HepG2 (cell line): ENCODE results near the gene WASF1. TPM values are rescaled to one million over a fixed set of nuclear protein-coding genes. Genes with fewer than 3 reads are reported as not detected.

ENCODE experiments used
- ATAC-seq: fragments of 200-7000 bp; cut with Tn5 transposase; 3 replicates; pipeline ENCODE4 v1.9.1; 2020; ENCODE audit warnings: mild to moderate bottlenecking, moderate library complexity
- BruUV-seq: library from RNA; stranded (reverse); fragments of 400-500 nt; replicated peaks from 2 replicates; lab custom pipeline; 2021; lab: Mats Ljungman, UMichigan
- CTCF ChIA-PET: fragments of 300-600 bp; formaldehyde crosslinking; extraction: SDS; loops from one replicate; lab custom pipeline; 2021; ENCODE audit warnings: low total read pairs, inconsistent platforms, low intra/inter-chr PET ratio; lab: Yijun Ruan, JAX
- POLR2A ChIA-PET: fragments of 350-600 bp; sonication (Branson Sonifier 250); formaldehyde crosslinking; loops from one replicate; lab custom pipeline; 2020; ENCODE audit warnings: antibody characterized with exemption, inconsistent platforms; lab: Yijun Ruan, JAX
- DNase-seq: peaks from one replicate; pipeline ENCODE4 v3.0.0-alpha.2; 2015; ENCODE audit warnings: low spot score
- FAIRE-seq: peaks from 3 replicates; lab custom pipeline; 2011; peaks lifted over from hg19 to GRCh38; lab: Jason Lieb, UNC
- H2AFZ ChIP-seq: one replicate; pipeline ENCODE4 v1.6.1; 2011; ENCODE audit warnings: low read length, inconsistent platforms
- H3K27ac ChIP-seq: fragments of 300-600 bp; 3 replicates; pipeline ENCODE4 v1.8.0; 2011; ENCODE audit warnings: mixed run types, mild to moderate bottlenecking, mixed read lengths, low read length, inconsistent platforms; ENCODE audit not compliant: insufficient read depth; ENCODE audit errors: extremely low read length
- H3K27me3 ChIP-seq, 2 experiments: fragments of 200-600 bp in 1 of 2; 2 replicates in 1 of 2; 3 replicates in 1 of 2; pipeline versions ENCODE4 v1.6.0 to v1.8.0; 2011; ENCODE audit warnings: low read length in 2 of 2, mild to moderate bottlenecking in 2 of 2, moderate library complexity in 2 of 2, inconsistent platforms in 1 of 2; ENCODE audit not compliant: insufficient read depth in 2 of 2, control insufficient read depth in 1 of 2
- H3K36me3 ChIP-seq, 2 experiments: fragments of 200-600 bp in 1 of 2; replicated peaks in 1 of 2; 2 replicates in 1 of 2; 3 replicates in 1 of 2; pipeline versions ENCODE4 v1.5.1 to v1.8.0; 2011; ENCODE audit warnings: low read length in 2 of 2, inconsistent platforms in 1 of 2; ENCODE audit not compliant: insufficient read depth in 2 of 2, control insufficient read depth in 1 of 2
- H3K4me1 ChIP-seq: 2 replicates; pipeline ENCODE4 v1.5.1; 2012; ENCODE audit warnings: low read length, inconsistent platforms; ENCODE audit not compliant: insufficient read depth
- H3K4me2 ChIP-seq: 2 replicates; pipeline ENCODE4 v1.6.0; 2011; ENCODE audit warnings: low read depth, low read length, inconsistent platforms
- H3K4me3 ChIP-seq, 3 experiments: fragments of 200-600 bp in 1 of 3; sonication (generic), shearing (Covaris generic) in 1 of 3; replicated peaks in 1 of 3; 2 replicates each; pipeline ENCODE4 v1.5.1; 2011 to 2016; ENCODE audit warnings: low read length in 3 of 3, inconsistent platforms in 2 of 3, low read depth in 2 of 3, mild to moderate bottlenecking in 2 of 3, control low read depth in 1 of 3, mixed read lengths in 1 of 3; ENCODE audit not compliant: insufficient read depth in 1 of 3
- H3K79me2 ChIP-seq: one replicate; pipeline ENCODE4 v1.6.1; 2011; ENCODE audit warnings: low read length, inconsistent platforms; ENCODE audit not compliant: insufficient read depth
- H3K9ac ChIP-seq: 2 replicates; pipeline ENCODE4 v1.6.0; 2011; ENCODE audit warnings: mild to moderate bottlenecking, low read depth, low read length, inconsistent platforms; ENCODE audit not compliant: insufficient read depth
- H3K9me3 ChIP-seq: 2 replicates; pipeline ENCODE4 v1.5.1; 2012; ENCODE audit warnings: mild to moderate bottlenecking, low read length
- H4K20me1 ChIP-seq: 2 replicates; pipeline ENCODE4 v1.6.0; 2011; ENCODE audit warnings: inconsistent platforms, mild to moderate bottlenecking, low read length, moderate library complexity; ENCODE audit not compliant: insufficient read depth
- KAT2B ChIP-seq: fragments of 150-350 bp; IDR thresholded peaks from 2 replicates; pipeline ENCODE4 v1.6.1; 2014; ENCODE audit warnings: low read depth, low read length, borderline replicate concordance
- MYC ChIP-seq: sonication (generic); formaldehyde crosslinking; IDR thresholded peaks from 2 replicates; pipeline ENCODE4 v1.9.0; 2021; ENCODE audit warnings: missing genetic modification reagents, borderline replicate concordance
- RBAK ChIP-seq: sonication (generic); formaldehyde crosslinking; IDR thresholded peaks from 2 replicates; pipeline ENCODE4 v1.5.1; 2020; ENCODE audit warnings: mild to moderate bottlenecking, missing genetic modification reagents
- TCF7 ChIP-seq: sonication (generic); IDR thresholded peaks from 2 replicates; pipeline ENCODE4 v1.6.1; 2016; ENCODE audit warnings: antibody characterized with exemption, low read depth
- ZFX ChIP-seq: sonication (generic); formaldehyde crosslinking; IDR thresholded peaks from 2 replicates; pipeline ENCODE4 v1.4.0; 2020; ENCODE audit warnings: mild to moderate bottlenecking, low read depth, missing genetic modification reagents, moderate library complexity
- ZNF547 ChIP-seq: sonication (generic); formaldehyde crosslinking; IDR thresholded peaks from 2 replicates; pipeline ENCODE4 v1.5.1; 2020; ENCODE audit warnings: mild to moderate bottlenecking, missing genetic modification reagents
- ZNF720 ChIP-seq: sonication (generic); formaldehyde crosslinking; IDR thresholded peaks from 2 replicates; pipeline ENCODE4 v1.4.0; 2020; ENCODE audit warnings: missing genetic modification reagents
- WGBS: methylation state at CpG from one replicate; pipeline ENCODE4 v1.1.6; 2017; ENCODE audit warnings: low lambda C conversion rate; 5-methylcytosine and 5-hydroxymethylcytosine counted together
- in situ Hi-C: cut with HindIII; loops from 2 replicates; pipeline ENCODE4 v1.10.0; 2017; ENCODE audit warnings: low pct_unique_long_range_greater_than_20kb; ENCODE audit not compliant: extremely low pct_ligation_motif_present
- intact Hi-C: fragments of 100-400 bp; cut with micrococcal nuclease; formaldehyde crosslinking; loops from one replicate; pipeline ENCODE4 v1.10.0; 2022; ENCODE audit not compliant: unreplicated experiment
- polyA plus RNA-seq, 8 experiments: library from polyadenylated mRNA; depleted of rRNA in 3 of 8; stranded (reverse) in 7 of 8; unstranded in 1 of 8; fragments of >200 nt; fragmentation: Illumina TruSeq in 4 of 8; extraction: Trizol in 4 of 8; gene quantifications; 2 replicates each; pipeline versions ENCODE4 v1.2.1 to v1.2.3, GENCODE V29; 2011 to 2016; ENCODE audit warnings: low read depth in 4 of 8, missing spikeins in 1 of 8, mixed read lengths in 1 of 8; ENCODE audit not compliant: insufficient read depth in 1 of 8
- total RNA-seq, 5 experiments: library from RNA; depleted of rRNA; stranded (reverse); fragments of >200 nt; fragmentation: Illumina TruSeq; extraction: Trizol; gene quantifications; 2 replicates each; pipeline ENCODE4 v1.2.3, GENCODE V29; 2016; ENCODE audit warnings: low read depth in 1 of 5
- TF ChIP-seq, protein P1 (sequence below): sonication (generic); formaldehyde crosslinking; IDR thresholded peaks from 2 replicates; pipeline ENCODE4 v1.8.0; 2022; ENCODE audit warnings: missing genetic modification reagents, low read depth, mild to moderate bottlenecking, borderline replicate concordance
- TF ChIP-seq, protein P2 (sequence below): sonication (generic); formaldehyde crosslinking; IDR thresholded peaks from 2 replicates; pipeline ENCODE4 v1.4.0; 2020; ENCODE audit warnings: missing genetic modification reagents, borderline replicate concordance

The WASF1 gene
- total and polyA plus RNA-seq, 2 of the 13 experiments (the other 11 are each of a cell fraction or from before 2014, with no cell fraction given) = 8.5 to 17.3 TPM

- FAIRE-seq (no peak), ATAC-seq (no peak)
- BruUV-seq = no TSS peak
- no peaks in the 10 kb centered on the region for H3K36me3 ChIP-seq
- no peaks in the 10 kb centered on the region for H3K9me3 ChIP-seq
- H3K9ac ChIP-seq = no peak overlapping the region
- CTCF ChIA-PET = no interaction called here
- H3K4me1 ChIP-seq = no peaks in the 10 kb centered on the region
- H2AFZ ChIP-seq = no peak overlapping the region
- in situ Hi-C loops = no loop called here
- peaks cover 4 to 38% of the 10 kb centered on the region in 2 experiments; a peak in 3 of 5 replicates for H3K27me3 ChIP-seq
- no peak overlapping the region for H3K4me2 ChIP-seq
- 18% methylated on average over 8 of the region's 8 CpGs for WGBS
- no peak overlapping the region for H3K4me3 ChIP-seq
- no peak overlapping the region for H3K27ac ChIP-seq
- TF ChIP-seq, protein P1, sequence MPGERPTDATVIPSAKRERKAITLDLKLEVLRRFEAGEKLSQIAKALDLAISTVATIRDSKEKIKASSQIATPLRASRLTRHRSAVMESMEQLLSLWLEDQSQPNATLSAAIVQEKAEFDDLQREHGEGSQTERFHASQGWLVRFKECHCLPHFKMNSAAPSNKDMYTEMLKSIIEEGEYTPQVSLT (CRISPR knock-in tag) = no peak
- TF ChIP-seq MYC (CRISPR knock-in tag) = no peak
- TF ChIP-seq, protein P2, sequence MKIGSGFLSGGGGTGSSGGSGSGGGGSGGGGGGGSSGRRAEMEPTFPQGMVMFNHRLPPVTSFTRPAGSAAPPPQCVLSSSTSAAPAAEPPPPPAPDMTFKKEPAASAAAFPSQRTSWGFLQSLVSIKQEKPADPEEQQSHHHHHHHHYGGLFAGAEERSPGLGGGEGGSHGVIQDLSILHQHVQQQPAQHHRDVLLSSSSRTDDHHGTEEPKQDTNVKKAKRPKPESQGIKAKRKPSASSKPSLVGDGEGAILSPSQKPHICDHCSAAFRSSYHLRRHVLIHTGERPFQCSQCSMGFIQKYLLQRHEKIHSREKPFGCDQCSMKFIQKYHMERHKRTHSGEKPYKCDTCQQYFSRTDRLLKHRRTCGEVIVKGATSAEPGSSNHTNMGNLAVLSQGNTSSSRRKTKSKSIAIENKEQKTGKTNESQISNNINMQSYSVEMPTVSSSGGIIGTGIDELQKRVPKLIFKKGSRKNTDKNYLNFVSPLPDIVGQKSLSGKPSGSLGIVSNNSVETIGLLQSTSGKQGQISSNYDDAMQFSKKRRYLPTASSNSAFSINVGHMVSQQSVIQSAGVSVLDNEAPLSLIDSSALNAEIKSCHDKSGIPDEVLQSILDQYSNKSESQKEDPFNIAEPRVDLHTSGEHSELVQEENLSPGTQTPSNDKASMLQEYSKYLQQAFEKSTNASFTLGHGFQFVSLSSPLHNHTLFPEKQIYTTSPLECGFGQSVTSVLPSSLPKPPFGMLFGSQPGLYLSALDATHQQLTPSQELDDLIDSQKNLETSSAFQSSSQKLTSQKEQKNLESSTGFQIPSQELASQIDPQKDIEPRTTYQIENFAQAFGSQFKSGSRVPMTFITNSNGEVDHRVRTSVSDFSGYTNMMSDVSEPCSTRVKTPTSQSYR (CRISPR knock-in tag) = no peak
- TF ChIP-seq ZFX (CRISPR knock-in tag) = no peak
- TF ChIP-seq ZNF720 = no peak
- TF ChIP-seq KAT2B = no peak
- TF ChIP-seq RBAK (CRISPR knock-in tag) = no peak
- no peak for TF ChIP-seq ZNF547 (CRISPR knock-in tag)
- no peak for TF ChIP-seq TCF7
- TF ChIP-seq, all 625 proteins: peak for 0
- no peak for DNase-seq
- no peaks in the 10 kb centered on the region for H3K79me2 ChIP-seq
- POLR2A ChIA-PET = no interaction called here
- H4K20me1 ChIP-seq = no peaks in the 10 kb centered on the region
- intact Hi-C loops = no loop called here
Observed at GRCh38 chr6:110068592-110068967, 110.9 kb downstream of the WASF1 start.
